DMS114 treated with DMSO at 0.1 percent for 48 hours (cell line): ENCODE results near the gene CHST15.

Source experiments
- DNase-seq: peaks from one replicate; lab custom pipeline; 2025; ENCODE audit not compliant: unreplicated experiment; lab: John Stamatoyannopoulos, UW

The CHST15 gene, protein sequence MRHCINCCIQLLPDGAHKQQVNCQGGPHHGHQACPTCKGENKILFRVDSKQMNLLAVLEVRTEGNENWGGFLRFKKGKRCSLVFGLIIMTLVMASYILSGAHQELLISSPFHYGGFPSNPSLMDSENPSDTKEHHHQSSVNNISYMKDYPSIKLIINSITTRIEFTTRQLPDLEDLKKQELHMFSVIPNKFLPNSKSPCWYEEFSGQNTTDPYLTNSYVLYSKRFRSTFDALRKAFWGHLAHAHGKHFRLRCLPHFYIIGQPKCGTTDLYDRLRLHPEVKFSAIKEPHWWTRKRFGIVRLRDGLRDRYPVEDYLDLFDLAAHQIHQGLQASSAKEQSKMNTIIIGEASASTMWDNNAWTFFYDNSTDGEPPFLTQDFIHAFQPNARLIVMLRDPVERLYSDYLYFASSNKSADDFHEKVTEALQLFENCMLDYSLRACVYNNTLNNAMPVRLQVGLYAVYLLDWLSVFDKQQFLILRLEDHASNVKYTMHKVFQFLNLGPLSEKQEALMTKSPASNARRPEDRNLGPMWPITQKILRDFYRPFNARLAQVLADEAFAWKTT

DNA sequence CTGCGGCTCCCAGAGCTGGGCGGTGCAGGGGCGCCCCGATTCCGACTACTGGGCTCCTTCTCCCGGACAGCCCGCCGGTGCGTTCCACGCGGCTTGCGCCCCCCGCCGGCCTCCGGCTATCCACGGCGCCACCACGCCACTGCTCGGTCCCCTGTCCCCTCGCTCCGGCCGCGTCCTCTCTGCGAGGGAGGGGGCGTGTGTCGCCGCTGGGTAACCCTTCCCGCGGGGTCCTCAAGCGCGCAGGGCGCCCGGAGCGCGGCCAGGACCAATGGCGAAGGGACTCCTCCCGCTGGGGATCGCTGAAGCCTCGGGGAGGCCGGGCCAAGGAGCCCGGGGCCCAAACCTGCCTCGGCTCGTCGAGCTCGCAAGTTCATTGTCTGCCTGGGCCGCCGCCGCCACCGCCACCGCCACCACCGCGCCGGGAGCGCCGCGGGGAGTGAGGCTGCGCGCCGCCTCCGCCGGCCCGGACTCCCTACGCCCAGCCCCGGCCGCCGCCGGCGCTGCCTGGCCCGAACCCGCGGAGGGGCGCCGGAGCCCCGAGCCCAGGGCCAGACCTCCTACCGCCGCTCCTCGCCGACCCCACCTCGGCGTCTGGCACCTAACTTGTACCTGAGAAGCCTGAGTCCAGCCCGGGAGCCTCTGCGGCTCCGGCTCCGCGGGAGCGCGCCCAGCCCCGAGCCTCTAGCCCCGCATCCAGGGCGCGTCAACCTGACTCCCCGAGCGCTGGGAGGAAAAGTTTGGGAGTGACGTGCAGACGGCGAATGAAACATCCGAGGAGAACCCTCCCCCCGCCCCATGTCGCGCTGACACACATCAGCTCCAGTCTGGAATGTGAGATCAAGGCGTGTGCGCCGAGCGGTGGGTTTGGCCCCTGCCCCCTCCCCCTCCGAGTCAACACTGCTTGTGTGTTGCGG lies at the start of gene CHST15:
Gene CHST15 (minus strand): TSS at position 739 of the 914 bp plus-strand sequence. CDS start 47,386 bp downstream, outside the sequence.
- DNase-seq: peak; percentile 23

DNA sequence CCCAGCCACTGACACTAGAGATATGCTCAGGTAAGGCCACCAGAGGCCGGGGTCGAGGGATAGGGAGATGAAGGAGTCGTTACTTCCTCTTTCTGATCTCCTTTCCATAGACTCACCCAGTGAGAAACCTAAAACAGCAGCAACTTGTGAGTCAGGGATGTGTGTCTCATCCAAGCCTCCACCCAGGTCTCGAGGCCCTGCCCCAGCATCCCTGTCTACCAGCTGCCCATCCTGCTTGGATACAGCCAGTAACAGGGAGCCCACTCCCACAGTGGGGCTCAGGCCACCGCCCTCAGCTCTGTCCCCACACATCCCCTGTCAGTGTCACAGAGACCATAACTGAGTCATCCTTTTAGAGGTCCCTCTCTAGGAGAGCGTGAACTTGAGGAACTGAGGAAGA lies 49.6 kb upstream of the CHST15 start:
- no peak for DNase-seq

DNA sequence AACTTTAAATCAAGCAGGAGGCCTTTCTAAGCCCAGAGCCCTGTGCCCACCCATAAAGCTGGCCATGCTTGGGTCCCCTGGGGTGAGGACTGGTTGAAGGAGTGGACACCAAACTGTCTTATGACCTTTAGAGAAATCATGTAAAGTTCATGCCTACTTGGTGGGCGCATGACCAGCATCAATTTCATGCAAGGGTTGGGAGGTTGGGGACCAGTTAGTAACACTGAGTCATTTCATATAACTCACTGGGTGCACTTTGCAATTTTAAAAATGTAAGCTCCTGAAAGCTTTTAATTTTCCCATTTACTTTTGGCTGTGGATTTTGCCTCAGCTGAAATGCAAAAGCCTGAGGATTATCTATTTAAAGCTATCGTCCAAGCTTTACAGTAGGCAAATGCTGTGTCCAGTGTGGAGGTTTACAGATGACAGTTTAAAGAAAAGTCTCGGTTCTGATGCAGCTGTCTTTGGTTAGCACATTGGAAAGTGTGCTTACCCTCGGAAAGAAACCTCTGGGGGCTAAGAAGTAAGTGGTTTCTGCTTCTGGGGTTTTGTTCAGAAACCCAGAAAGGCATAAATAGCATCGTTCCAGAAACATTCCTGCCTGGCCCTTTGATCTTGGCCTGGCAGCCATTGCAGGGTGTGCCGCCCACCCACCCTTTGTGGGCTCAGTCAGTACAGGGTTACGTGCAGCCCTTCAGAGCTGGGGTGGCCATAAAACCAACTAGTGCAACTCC lies 48.8 kb upstream of the CHST15 start:
- DNase-seq: no peak

DNA sequence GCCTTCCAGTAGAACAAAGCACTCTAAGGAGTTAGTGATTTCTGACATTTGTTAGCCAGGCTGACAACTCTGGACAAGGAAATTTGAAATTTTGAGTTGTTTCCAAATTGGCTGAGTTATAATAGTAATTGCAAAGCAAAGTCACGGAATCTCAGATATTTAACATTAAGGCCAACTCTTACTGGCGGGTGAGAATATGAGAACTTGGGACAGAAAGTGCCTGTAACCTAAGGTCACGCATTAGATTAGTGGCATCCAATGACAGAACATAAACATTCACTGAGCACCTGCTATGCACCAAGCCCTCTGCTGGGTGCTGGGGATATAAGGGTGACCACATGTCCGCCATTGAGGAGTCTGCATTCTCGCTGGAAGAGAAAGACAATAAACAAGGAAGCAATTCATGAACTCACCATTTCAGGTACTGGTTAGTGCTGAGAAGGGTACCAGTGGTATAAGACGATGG lies 45.5 kb upstream of the CHST15 start:
- DNase-seq: no peak

DNA sequence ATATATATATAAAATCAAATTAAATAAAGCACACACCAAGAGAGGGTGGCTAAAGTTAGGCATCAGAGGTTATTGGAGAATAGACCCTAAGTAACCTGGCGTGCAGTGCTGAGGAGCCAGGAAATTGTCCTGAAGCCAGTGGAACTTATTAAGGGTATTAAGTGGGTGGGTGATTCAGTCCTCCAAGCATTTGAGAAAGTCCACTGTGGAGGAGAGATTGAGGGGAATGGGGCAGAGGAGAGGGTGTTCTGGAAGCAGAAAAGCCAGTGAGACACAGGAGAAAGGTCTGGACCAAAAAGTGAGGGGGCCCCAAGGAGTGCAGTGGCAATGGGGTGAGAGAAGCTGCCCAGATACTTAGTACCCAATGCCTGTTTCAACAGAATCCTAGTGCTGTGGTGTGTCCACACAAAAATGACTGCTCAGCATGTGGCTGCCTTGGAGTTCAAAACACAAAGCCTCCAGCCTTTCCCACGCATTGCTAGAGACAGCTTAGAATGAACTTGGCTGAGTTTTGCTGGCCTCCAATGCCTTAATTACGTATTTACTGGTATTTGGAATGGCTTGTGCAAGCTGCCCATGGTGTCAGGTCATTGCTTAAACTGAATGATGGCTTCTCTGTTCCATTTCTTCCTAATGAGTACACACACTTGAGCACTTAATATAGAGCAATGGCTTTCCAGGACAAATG lies 44.9 kb upstream of the CHST15 start:
- no peak for DNase-seq

DNA sequence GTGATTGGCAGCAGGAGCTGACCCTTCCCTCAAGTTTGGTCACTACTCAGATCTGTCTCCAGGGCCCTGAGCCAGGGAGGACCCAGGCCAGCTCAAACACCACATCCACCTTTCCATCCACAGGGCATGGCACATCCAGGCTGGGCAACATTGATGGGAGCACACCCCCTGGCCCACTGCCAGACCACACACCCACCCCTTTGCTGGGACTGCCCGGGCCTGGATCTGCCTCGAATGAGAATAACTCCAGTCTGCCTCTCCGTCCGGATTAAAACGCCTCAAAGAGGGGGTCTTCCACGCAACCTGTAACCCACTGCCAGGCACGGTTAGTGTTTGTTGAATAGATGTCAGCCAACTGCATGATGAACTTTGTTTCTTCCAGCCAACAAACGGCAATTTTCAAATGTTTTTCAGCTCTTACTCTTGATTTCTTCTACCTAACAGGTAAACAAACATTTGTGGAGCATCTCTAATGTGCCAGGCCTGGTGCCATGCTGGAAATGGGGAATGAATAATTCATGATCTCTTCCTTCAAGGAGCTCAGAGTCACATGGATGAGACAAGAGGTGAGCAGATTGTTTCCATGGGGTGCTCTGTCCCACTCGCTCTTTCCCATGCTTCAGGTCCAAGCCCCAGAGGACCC lies 41.0 kb upstream of the CHST15 start:
- DNase-seq: no peak

DNA sequence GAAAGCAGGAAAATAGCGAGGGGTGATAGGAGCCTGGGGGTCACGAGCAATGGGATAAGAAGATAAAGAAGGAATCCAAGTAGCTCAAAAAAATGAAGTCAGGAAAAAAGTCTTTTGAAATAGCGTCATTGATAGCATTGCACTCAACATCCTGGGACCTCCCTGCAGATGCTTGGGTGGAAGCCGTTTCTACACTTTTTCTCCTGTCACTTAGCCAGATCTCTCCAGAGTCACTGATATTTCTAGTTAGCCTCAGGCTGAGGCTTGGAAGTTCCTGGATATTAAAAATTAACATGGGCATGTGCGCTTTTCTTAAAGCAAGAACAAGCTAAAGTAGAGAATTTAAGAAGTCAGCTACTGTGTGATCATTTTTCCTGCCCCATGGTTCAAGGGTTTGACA lies 39.5 kb upstream of the CHST15 start:
- no peak for DNase-seq

DNA sequence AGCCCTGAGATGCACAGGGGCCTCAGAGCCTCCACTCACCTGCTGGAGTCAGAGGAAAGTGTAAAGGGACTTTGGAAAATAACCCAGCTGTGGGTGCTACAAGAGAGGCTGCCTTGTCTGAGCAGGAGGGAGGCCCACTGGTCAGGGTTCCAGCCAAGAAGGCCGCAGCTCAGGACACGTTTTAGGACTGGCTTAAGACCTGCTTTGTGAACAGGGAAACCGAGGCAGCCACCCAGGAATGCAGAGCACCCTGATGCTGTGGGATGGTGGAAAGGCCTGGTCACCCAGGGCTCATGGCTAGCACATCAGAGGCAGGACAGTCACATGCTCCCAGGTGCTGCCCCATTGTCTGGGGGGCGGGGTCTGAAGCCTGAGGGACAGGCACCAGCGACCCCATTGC lies 38.9 kb upstream of the CHST15 start:
- no peak for DNase-seq

DNA sequence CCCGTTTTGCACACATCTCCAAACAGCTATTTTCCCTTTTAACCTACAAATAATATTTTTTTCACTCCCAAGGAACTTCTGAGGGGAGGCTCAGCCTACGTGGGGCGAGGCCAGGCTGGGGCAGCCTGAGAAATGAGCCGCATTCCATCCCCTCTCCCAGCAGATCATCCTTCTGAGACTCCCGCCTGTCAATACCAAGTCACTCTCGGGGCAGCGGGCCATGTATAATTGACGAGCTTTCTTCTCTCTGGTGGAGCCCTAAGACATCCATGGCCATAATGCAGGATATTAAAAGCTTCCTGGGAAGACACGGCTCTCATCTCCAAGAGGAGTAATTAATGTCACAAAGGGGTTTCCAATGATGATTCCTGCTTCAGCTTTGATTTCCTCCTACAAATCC lies 37.8 kb upstream of the CHST15 start:
- DNase-seq: no peak

DNA sequence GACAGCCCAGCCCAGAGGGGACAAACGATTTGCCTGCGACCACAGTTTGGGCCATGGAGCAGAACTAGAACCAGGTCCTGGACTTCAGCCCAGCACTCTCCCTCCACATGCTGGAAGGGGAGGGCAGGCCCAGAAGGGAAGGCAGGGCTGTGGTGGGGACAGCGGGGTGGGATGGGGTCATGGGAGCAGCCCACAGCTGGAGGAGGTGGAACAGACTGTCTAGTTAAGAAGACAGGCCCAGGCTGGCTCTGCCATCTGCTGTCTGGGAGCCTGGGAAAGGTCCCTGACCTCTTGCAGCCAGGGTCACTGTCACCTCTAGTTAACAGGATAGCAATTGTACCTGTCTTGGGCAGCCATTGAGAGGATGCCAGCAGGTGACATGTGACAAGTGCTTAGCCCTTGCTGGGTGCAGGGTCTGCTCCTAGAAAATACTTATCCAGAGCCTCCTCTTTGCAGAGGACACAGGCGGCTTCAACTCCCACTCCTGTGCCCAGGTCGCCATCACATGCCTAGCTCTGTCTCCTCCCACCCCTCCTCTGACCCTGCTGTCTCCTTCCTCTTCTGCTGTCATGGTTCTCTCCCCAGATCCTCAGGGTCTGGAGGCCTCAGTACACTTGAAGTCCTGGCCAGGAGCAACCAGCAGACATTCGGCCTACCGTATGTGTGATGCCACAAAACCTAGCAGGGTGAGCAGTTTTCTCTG lies 37.0 kb upstream of the CHST15 start:
- DNase-seq: no peak

DNA sequence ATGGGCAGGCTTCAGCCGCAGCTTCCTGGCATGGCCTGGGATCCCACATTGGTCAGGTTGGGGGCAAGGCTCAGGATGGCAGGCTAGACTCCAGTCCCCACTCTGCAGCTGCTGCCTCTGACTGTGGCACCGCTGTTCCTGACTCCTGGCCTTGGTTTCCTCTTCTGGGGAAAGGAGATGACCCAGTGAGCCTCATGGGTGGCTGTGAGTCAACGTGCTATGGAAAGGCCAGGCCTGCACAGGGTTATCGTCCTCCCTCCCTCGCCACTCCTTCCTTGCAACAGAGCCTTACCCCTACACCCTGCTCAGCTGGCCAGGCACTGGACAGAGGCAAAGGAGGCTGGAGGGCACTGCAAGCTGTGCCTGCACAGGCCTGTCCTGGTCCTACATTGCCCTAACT lies 36.1 kb upstream of the CHST15 start:
- DNase-seq: no peak

DNA sequence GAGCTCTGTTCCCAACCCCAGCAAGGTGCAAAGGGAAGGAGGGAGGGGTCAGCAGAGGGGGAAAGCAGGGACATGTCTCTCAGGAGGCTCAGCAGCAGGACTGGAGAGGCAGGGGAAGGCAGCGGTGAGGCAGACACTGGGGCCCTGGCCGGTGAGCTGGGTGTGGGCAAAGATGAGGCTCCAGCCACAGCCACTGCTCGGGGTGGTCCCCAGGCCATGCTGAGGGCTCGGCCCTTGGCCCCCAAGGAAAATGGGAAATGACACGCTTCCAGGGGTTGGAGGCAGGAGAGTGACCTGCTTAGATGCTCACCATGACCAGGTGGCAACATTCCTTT lies 35.4 kb upstream of the CHST15 start:
- no peak for DNase-seq

DNA sequence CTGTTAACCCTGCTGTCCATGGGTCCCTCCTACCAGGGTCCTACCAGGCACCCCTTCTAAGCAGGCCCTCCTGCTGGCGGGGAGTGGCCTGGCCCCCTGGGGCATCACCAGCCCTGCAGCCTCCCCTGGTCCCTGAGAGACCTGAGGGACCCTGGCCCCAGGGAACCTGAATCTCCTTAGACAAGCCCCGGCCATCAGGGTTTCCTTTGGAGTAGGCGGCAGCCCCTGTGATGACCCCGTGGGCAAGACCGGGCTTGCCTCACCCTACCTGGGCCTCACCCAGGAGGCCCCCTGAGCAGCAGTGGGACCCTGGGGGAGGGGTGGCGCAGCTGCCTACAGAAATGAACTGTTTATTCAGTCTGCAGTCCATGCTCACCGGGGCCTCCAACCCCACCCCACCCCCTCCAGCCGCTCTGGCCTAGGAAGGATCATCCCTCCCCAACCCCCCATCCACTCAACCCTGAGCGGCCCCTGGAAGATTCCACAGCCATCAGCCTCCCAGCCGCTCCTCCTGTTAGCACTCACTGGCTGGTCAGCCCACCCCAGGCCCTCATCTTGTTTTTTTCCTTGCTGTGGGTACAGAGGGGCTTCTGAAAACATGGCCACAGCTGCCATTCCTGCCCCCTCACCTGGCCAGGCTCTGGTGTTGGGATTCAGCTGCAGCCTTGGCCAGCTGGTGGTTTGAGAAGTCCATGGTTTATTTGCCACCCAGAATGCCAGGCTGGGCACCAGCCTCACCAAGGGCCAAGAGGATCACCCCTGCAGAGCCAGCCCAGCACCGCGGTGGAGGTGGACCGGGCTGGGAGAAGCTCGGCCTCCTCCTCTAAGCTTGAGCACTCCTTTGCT lies 34.8 kb upstream of the CHST15 start:
- no peak for DNase-seq

DNA sequence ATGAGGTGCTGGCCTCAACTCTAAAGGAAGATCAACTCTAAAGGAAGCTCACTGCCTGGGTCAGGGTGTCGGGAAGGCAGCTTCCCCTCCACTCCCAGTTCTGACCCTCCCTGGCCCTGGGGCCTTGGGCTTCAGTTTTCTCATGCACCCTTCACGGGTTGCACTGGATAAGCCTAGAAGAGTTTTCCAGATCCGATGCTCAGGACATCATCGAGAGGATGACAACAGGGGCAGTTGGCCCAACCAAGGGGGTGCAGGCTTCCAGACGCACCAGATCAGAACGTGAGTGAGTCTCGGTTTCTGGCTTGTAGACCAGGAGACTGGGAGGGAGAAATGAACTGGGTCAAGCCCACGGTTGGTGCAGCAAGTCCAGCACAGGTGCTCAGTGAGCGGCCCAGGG lies 34.2 kb upstream of the CHST15 start:
- DNase-seq: no peak

DNA sequence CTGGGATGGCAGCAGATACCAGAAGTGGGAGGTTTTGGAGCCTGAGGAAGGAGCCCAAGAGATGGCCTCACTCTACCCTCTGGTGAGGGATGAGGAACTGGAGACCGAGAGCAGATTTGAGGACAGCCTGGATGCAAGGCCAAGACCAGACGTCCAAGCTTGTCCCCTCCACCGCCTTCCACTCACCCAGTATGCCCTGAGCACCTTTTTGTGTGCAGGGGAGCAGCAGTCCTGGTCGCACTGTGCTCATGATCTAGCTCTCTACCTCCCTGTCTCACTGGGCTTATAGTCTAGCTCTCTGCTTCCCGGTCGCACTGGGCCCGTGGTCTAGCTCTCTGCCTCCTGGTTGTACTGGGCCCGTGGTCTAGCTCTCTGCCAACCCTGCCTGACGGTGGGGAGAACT lies 33.6 kb upstream of the CHST15 start:
- DNase-seq: no peak

DNA sequence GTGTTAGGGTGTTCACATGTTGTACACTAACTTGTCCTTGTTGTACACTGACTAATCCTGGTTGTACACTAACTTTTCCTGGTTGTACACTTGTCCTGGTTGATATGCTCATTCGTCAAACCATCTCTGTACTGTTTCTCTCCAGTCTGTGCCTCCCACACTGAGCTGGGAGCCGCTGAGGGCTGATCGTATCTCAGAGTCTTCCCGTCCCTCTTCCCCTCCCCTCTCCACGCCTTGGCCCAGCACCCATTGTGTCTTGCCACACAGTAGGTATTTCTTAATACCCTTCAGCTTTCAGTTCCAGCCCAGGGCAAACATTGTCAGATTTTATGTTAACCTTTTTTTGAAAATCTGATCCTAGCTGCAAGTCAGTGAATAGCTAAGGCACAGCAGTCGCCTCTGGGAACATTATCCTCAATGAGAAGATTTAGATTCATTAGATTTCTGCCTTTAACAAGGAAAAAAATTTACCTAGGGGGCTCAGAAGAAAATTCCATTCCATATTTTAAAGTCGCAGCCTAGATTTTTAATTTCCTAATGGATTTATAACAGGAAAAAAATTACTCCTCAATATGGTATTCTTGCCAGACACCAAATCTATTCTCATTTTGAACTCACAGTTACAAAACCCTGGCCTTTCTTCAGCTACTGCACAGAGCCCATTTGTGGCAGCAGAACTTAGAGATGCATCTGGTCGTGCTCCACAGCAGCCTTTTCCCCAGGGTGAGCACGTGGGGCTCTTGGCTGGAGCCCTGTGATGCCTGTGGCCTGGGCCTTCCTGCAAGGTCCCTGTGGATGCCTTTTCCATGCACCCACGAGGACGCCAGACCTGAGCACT lies 33.0 kb upstream of the CHST15 start:
- DNase-seq: no peak

DNA sequence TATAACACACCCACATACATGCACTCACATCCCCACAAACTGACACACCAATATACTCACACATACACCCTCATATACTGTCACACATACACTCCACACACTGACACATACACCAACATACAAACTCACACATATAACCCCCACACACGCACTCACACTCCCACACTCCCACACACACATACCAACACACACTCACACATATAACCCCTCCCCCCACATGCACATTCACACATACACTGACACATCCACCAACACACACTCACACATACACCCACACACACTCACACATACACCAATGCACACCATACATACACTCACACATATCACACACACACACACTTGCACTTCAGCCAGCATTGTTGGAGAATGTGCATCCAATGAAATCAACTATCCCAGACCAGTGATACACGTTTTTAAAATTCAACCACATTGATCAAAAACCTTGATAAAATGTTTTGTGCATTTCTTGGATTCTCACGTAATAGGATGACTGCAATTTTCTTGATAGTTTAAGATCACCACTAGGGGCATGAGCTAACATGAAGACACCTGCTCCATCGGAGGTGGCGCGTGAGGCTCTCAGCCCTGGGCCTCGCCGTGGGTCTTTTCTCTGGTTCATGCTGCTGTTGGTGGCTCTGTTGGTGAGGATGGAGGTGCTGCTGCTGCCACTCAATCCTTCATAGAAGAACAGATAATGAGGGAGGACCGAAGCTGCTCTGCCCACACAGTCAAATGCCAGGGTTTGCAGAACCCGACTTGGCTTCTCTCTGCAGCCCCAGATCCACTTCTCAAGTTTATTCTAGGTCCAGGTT lies 32.1 kb upstream of the CHST15 start:
- DNase-seq: no peak
